GM18508 (cell line): ENCODE results near the gene RPSA.
"Not testable (repeated sequence)": the region's sequence is repeated elsewhere in the genome, so short reads cannot be mapped to it uniquely, and the experiment has no call there.

ENCODE experiments used
- ATAC-seq: cut with Tn5 transposase; IDR thresholded peaks from one replicate; pipeline ENCODE4 v1.9.1; 2021; ENCODE audit warnings: moderate number of reproducible peaks; ENCODE audit not compliant: insufficient read depth, unreplicated experiment

The RPSA gene

GRCh38 chr3:39418556-39419225 is 12.2 kb downstream of the RPSA start:
- ATAC-seq: not testable (repeated sequence)

- no peak for ATAC-seq
These were observed 13.3 kb downstream of the RPSA start for GRCh38 chr3:39419742-39420315.

- no peak for ATAC-seq
These were observed 14.0 kb downstream of the RPSA start for GRCh38 chr3:39420543-39420942.

GRCh38 chr3:39423436-39423970 is 17.0 kb downstream of the RPSA start:
- no peak for ATAC-seq

- ATAC-seq: no peak
These were observed 19.8 kb downstream of the RPSA start for GRCh38 chr3:39426312-39426711.

- ATAC-seq: no peak
These were observed 21.0 kb downstream of the RPSA start for GRCh38 chr3:39427506-39427905.

- no peak for ATAC-seq
These were observed 22.3 kb downstream of the RPSA start for GRCh38 chr3:39428745-39429201.

GRCh38 chr3:39429466-39429865 is 22.9 kb downstream of the RPSA start:
- ATAC-seq: no peak

GRCh38 chr3:39432342-39432741 is 25.8 kb downstream of the RPSA start:
- no peak for ATAC-seq

- no peak for ATAC-seq
These were observed 27.1 kb downstream of the RPSA start for GRCh38 chr3:39433642-39434041.

- peak; percentile 65 for ATAC-seq
These were observed 28.1 kb downstream of the RPSA start for GRCh38 chr3:39434574-39434973.

- no peak for ATAC-seq
These were observed 28.7 kb downstream of the RPSA start for GRCh38 chr3:39435006-39435748.

GRCh38 chr3:39438880-39439279 is 32.4 kb downstream of the RPSA start:
- ATAC-seq: no peak

GRCh38 chr3:39440316-39440715 is 33.8 kb downstream of the RPSA start:
- no peak for ATAC-seq

- no peak for ATAC-seq
These were observed 37.0 kb downstream of the RPSA start for GRCh38 chr3:39443530-39443929.

- no peak for ATAC-seq
These were observed 39.4 kb downstream of the RPSA start for GRCh38 chr3:39445927-39446326.

- no peak for ATAC-seq
These were observed 39.9 kb downstream of the RPSA start for GRCh38 chr3:39446444-39446843.

GRCh38 chr3:39447637-39448483 is 41.3 kb downstream of the RPSA start:
- no peak for ATAC-seq

GRCh38 chr3:39448506-39449233 is 42.1 kb downstream of the RPSA start:
- no peak for ATAC-seq

- no peak for ATAC-seq
These were observed 43.3 kb downstream of the RPSA start for GRCh38 chr3:39449796-39450195.
